Testis (tissue), 2 donors: ENCODE results near the gene FAM110A.

Experiments used
- POLR2A ChIP-seq: fragments of 450-650 bp; IDR thresholded peaks from one replicate; pipeline ENCODE4 v1.6.1; 2017; ENCODE audit warnings: antibody characterized with exemption, mild to moderate bottlenecking, moderate library complexity
- TF ChIP-seq, protein P1 (sequence below), 3 experiments: fragments of 450-650 bp in 2 of 3; fragments of 200-600 bp in 1 of 3; sonication (generic) in 1 of 3; IDR thresholded peaks; one replicate each; pipeline ENCODE4 v1.5.1; 2016 to 2019; ENCODE audit warnings: antibody characterized with exemption in 3 of 3, mild to moderate bottlenecking in 2 of 3, moderate library complexity in 1 of 3

DNA sequence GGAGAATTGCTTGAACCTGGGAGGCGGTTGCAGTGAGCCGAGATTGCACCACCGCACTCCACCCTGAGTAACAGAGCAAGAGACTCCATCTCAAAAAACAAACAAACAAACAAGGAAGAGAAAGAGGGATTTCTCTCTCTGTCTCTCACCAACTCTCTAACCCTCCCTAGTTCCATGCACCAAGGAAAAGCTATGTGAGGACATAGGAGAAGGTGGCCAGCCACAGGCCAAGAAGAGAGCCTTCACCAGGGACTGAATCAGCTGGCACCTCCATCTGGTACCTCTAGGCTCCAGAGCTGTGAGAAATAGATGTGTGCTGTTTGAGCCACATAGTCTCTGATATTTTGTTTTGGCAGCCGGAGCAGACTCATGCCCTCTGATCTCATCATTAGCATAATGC is 9.0 kb upstream of the FAM110A start:
- no peak for TF ChIP-seq POLR2A
- TF ChIP-seq, protein P1, sequence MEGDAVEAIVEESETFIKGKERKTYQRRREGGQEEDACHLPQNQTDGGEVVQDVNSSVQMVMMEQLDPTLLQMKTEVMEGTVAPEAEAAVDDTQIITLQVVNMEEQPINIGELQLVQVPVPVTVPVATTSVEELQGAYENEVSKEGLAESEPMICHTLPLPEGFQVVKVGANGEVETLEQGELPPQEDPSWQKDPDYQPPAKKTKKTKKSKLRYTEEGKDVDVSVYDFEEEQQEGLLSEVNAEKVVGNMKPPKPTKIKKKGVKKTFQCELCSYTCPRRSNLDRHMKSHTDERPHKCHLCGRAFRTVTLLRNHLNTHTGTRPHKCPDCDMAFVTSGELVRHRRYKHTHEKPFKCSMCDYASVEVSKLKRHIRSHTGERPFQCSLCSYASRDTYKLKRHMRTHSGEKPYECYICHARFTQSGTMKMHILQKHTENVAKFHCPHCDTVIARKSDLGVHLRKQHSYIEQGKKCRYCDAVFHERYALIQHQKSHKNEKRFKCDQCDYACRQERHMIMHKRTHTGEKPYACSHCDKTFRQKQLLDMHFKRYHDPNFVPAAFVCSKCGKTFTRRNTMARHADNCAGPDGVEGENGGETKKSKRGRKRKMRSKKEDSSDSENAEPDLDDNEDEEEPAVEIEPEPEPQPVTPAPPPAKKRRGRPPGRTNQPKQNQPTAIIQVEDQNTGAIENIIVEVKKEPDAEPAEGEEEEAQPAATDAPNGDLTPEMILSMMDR (IDR thresholded peaks at IDR 0.05), result no peak
